ENCODE measurements around the gene IGFLR1.

GRCh38 chr19:35759697-35760096 lies 17.4 kb upstream of the IGFLR1 start:
- TF ChIP-seq ZNF274 (IDR thresholded peaks at IDR 0.05; ENCODE audit: low read depth, low read length) (no peak), YY1 (IDR thresholded peaks at IDR 0.05; ENCODE audit: insufficient read depth, insufficient read length) (no peak), SUZ12 (IDR thresholded peaks at IDR 0.05; ENCODE audit: extremely low read depth, insufficient read depth, insufficient read length) (no peak)
